Mammary epithelial cell (primary cell): ENCODE results near the gene TAC3.

ENCODE experiments used
- EZH2 ChIP-seq: IDR thresholded peaks from 2 replicates; pipeline ENCODE4 v1.6.1; 2012; ENCODE audit warnings: low read length, inconsistent platforms, borderline replicate concordance
- TF ChIP-seq, protein P1 (sequence below), 2 donors: IDR thresholded peaks in 1 of 2; conservative IDR thresholded peaks in 1 of 2; 2 replicates each; pipeline ENCODE4 v1.5.1; 2011 to 2012; ENCODE audit warnings: inconsistent platforms in 2 of 2, low read length in 2 of 2, mild to moderate bottlenecking in 2 of 2, control low read depth in 1 of 2, low read depth in 1 of 2; ENCODE audit not compliant: insufficient read depth in 1 of 2; ENCODE audit errors: extremely low read depth in 1 of 2

- TF ChIP-seq, protein P1, sequence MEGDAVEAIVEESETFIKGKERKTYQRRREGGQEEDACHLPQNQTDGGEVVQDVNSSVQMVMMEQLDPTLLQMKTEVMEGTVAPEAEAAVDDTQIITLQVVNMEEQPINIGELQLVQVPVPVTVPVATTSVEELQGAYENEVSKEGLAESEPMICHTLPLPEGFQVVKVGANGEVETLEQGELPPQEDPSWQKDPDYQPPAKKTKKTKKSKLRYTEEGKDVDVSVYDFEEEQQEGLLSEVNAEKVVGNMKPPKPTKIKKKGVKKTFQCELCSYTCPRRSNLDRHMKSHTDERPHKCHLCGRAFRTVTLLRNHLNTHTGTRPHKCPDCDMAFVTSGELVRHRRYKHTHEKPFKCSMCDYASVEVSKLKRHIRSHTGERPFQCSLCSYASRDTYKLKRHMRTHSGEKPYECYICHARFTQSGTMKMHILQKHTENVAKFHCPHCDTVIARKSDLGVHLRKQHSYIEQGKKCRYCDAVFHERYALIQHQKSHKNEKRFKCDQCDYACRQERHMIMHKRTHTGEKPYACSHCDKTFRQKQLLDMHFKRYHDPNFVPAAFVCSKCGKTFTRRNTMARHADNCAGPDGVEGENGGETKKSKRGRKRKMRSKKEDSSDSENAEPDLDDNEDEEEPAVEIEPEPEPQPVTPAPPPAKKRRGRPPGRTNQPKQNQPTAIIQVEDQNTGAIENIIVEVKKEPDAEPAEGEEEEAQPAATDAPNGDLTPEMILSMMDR (conservative IDR thresholded peaks at IDR 0.05 in 1 of 2, IDR thresholded peaks at IDR 0.05 in 1 of 2; ENCODE audit: extremely low read depth in 1 of 2, insufficient read depth in 1 of 2, low read depth in 1 of 2, low read length in 2 of 2), result no peak
- TF ChIP-seq EZH2, result no peak
Measured at GRCh38 chr12:57004651-57005050, 11.7 kb downstream of the TAC3 start.
